Midbrain (tissue), 1 donor: ENCODE data around the gene GALNT14.
"Not testable (repeated sequence)": the region's sequence is repeated elsewhere in the genome, so short reads cannot be mapped to it uniquely, and the experiment has no call there.

Source experiments
- DNase-seq: peaks from one replicate; lab custom pipeline; 2025; lab: John Stamatoyannopoulos, UW

GALNT14 gene

GRCh38 chr2:30947686-30948085 is 190.6 kb downstream of the GALNT14 start:
- no peak for DNase-seq

- DNase-seq: no peak
These were observed 195.8 kb downstream of the GALNT14 start for GRCh38 chr2:30942419-30942818.

GRCh38 chr2:30940839-30941238 is 197.4 kb downstream of the GALNT14 start:
- DNase-seq: no peak

- no peak for DNase-seq
These were observed 198.9 kb downstream of the GALNT14 start for GRCh38 chr2:30939364-30939763.

- no peak for DNase-seq
These were observed 200.0 kb downstream of the GALNT14 start for GRCh38 chr2:30938196-30938595.

- DNase-seq: no peak
These were observed 201.3 kb downstream of the GALNT14 start for GRCh38 chr2:30936977-30937376.

GRCh38 chr2:30935795-30936194 is 202.4 kb downstream of the GALNT14 start:
- DNase-seq: no peak

- DNase-seq: no peak
These were observed 204.2 kb downstream of the GALNT14 start for GRCh38 chr2:30934066-30934465.

- DNase-seq: no peak
These were observed 204.7 kb downstream of the GALNT14 start for GRCh38 chr2:30933496-30933895.

- no peak for DNase-seq
These were observed 205.4 kb downstream of the GALNT14 start for GRCh38 chr2:30932870-30933269.

GRCh38 chr2:30931841-30932407 is 206.3 kb downstream of the GALNT14 start:
- DNase-seq: no peak

- no peak for DNase-seq
These were observed 207.5 kb downstream of the GALNT14 start for GRCh38 chr2:30930716-30931115.

- DNase-seq: no peak
These were observed 210.7 kb downstream of the GALNT14 start for GRCh38 chr2:30927465-30928075.

GRCh38 chr2:30926606-30927005 is 211.6 kb downstream of the GALNT14 start:
- no peak for DNase-seq

GRCh38 chr2:30923623-30924022 is 214.6 kb downstream of the GALNT14 start:
- no peak for DNase-seq

GRCh38 chr2:30920511-30920910 is 217.7 kb downstream of the GALNT14 start:
- no peak for DNase-seq

- no peak for DNase-seq
These were observed 222.8 kb downstream of the GALNT14 start for GRCh38 chr2:30915486-30915885.

- DNase-seq: no peak
These were observed 223.8 kb downstream of the GALNT14 start for GRCh38 chr2:30914456-30914855.

- no peak for DNase-seq
These were observed 226.2 kb downstream of the GALNT14 start for GRCh38 chr2:30912056-30912455.

- DNase-seq: no peak
These were observed 226.9 kb downstream of the GALNT14 start for GRCh38 chr2:30911327-30911726.

GRCh38 chr2:30910686-30911085 is 227.6 kb downstream of the GALNT14 start:
- no peak for DNase-seq

GRCh38 chr2:30904437-30904836 is 233.8 kb downstream of the GALNT14 start:
- DNase-seq: not testable (repeated sequence)

- DNase-seq: no peak
These were observed 234.9 kb downstream of the GALNT14 start for GRCh38 chr2:30903326-30903725.

- DNase-seq: no peak
These were observed 237.9 kb downstream of the GALNT14 start for GRCh38 chr2:30900381-30900780.
